Mesenchymal stem cell (in vitro differentiated cells and primary cell): ENCODE data around the gene ALPP. TPM values are rescaled to one million over a fixed set of nuclear protein-coding genes. Genes with fewer than 3 reads are reported as not detected.
"Not testable (repeated sequence)": the region's sequence is repeated elsewhere in the genome, so short reads cannot be mapped to it uniquely, and the experiment has no call there.

Experiments
- DNase-seq: peaks from one replicate; pipeline ENCODE4 v3.0.0-alpha.2; 2013
- H2AFZ ChIP-seq: one replicate; pipeline ENCODE4 v1.6.1; 2013; ENCODE audit warnings: low read depth, mild to moderate bottlenecking, control low read depth, inconsistent platforms, low read length, moderate library complexity
- H2AK5ac ChIP-seq: 2 replicates; pipeline ENCODE4 v1.6.1; 2013; ENCODE audit warnings: low read length, moderate library complexity, mild to moderate bottlenecking, inconsistent platforms; ENCODE audit not compliant: severe bottlenecking
- H2BK120ac ChIP-seq: one replicate; pipeline ENCODE4 v1.6.1; 2013; ENCODE audit warnings: low read depth, mild to moderate bottlenecking, inconsistent platforms, low read length, moderate library complexity
- H2BK12ac ChIP-seq, 2 experiments: one replicate each; pipeline ENCODE4 v1.6.1; 2013; ENCODE audit warnings: inconsistent platforms in 2 of 2, low read length in 2 of 2, mild to moderate bottlenecking in 2 of 2, moderate library complexity in 2 of 2, control low read depth in 1 of 2
- H2BK15ac ChIP-seq: one replicate; pipeline ENCODE4 v1.6.1; 2013; ENCODE audit warnings: mild to moderate bottlenecking, low read depth, inconsistent platforms; ENCODE audit not compliant: poor library complexity, severe bottlenecking
- H2BK5ac ChIP-seq: 2 replicates; pipeline ENCODE4 v1.6.1; 2013; ENCODE audit warnings: low read depth, mild to moderate bottlenecking, low read length, control low read depth, inconsistent platforms; ENCODE audit not compliant: poor library complexity, severe bottlenecking
- H3K14ac ChIP-seq, 2 experiments: one replicate each; pipeline ENCODE4 v1.6.1; 2013; ENCODE audit warnings: inconsistent platforms in 2 of 2, low read length in 2 of 2, control low read depth in 1 of 2, mild to moderate bottlenecking in 1 of 2, moderate library complexity in 1 of 2
- H3K18ac ChIP-seq, 2 experiments: one replicate each; pipeline ENCODE4 v1.6.1; 2013; ENCODE audit warnings: inconsistent platforms in 2 of 2, low read length in 2 of 2, control low read depth in 1 of 2, low read depth in 1 of 2, mild to moderate bottlenecking in 1 of 2
- H3K23ac ChIP-seq, 2 experiments: one replicate each; pipeline ENCODE4 v1.6.1; 2013; ENCODE audit warnings: inconsistent platforms in 2 of 2, low read length in 2 of 2, mild to moderate bottlenecking in 2 of 2, moderate library complexity in 2 of 2, control low read depth in 1 of 2
- H3K27ac ChIP-seq: 2 replicates; pipeline ENCODE4 v1.5.1; 2013; ENCODE audit warnings: mild to moderate bottlenecking, moderate library complexity, low read length, control low read depth, inconsistent platforms; ENCODE audit not compliant: poor library complexity, severe bottlenecking
- H3K27me3 ChIP-seq, 2 experiments: 2 replicates each; pipeline versions ENCODE4 v1.6.1 to v1.7.0; 2013; ENCODE audit warnings: low read length in 2 of 2, mild to moderate bottlenecking in 2 of 2, moderate library complexity in 2 of 2, control low read depth in 1 of 2, inconsistent platforms in 1 of 2; ENCODE audit not compliant: control insufficient read depth in 1 of 2, insufficient read depth in 1 of 2
- H3K36me3 ChIP-seq, 2 experiments: 2 replicates each; pipeline versions ENCODE4 v1.6.1 to v1.7.0; 2013; ENCODE audit warnings: low read length in 2 of 2, control low read depth in 1 of 2, inconsistent platforms in 1 of 2, low read depth in 1 of 2, mild to moderate bottlenecking in 1 of 2; ENCODE audit not compliant: insufficient read depth in 2 of 2, control insufficient read depth in 1 of 2
- H3K4ac ChIP-seq, 2 experiments: one replicate each; pipeline ENCODE4 v1.6.1; 2013; ENCODE audit warnings: inconsistent platforms in 2 of 2, low read length in 2 of 2, mild to moderate bottlenecking in 2 of 2, moderate library complexity in 2 of 2, control low read depth in 1 of 2, low read depth in 1 of 2
- H3K4me1 ChIP-seq: 2 replicates; pipeline ENCODE4 v1.6.1; 2013; ENCODE audit warnings: low read depth, low read length, control low read depth; ENCODE audit not compliant: control insufficient read depth, insufficient read depth
- H3K4me2 ChIP-seq: 2 replicates; pipeline ENCODE4 v1.6.1; 2013; ENCODE audit warnings: low read length, mild to moderate bottlenecking, inconsistent platforms; ENCODE audit not compliant: poor library complexity, severe bottlenecking
- H3K4me3 ChIP-seq, 2 experiments: 2 replicates each; pipeline versions ENCODE4 v1.5.1 to v1.7.0; 2013; ENCODE audit warnings: low read length in 2 of 2, mild to moderate bottlenecking in 2 of 2, control low read depth in 1 of 2, low read depth in 1 of 2; ENCODE audit not compliant: insufficient read depth in 1 of 2
- H3K79me1 ChIP-seq: replicated peaks from 2 replicates; pipeline ENCODE4 v1.6.1; 2013; ENCODE audit warnings: mild to moderate bottlenecking, control low read depth, low read length, inconsistent platforms; ENCODE audit not compliant: poor library complexity, severe bottlenecking
- H3K9ac ChIP-seq: 2 replicates; pipeline ENCODE4 v1.7.0; 2013; ENCODE audit warnings: mild to moderate bottlenecking, low read length, moderate library complexity
- H3K9me3 ChIP-seq: 2 replicates; pipeline ENCODE4 v1.7.0; 2013; ENCODE audit warnings: mild to moderate bottlenecking, low read length; ENCODE audit not compliant: control insufficient read depth
- H4K8ac ChIP-seq: one replicate; pipeline ENCODE4 v1.6.1; 2013; ENCODE audit warnings: inconsistent platforms, mild to moderate bottlenecking, low read length, moderate library complexity
- H4K91ac ChIP-seq: one replicate; pipeline ENCODE4 v1.6.1; 2013; ENCODE audit warnings: mild to moderate bottlenecking, low read length, inconsistent platforms
- WGBS: methylation state at CpG from one replicate; pipeline ENCODE4 v1.1.7; 2013; ENCODE audit warnings: mixed read lengths; 5-methylcytosine and 5-hydroxymethylcytosine counted together
- polyA plus RNA-seq, 2 experiments: library from polyadenylated mRNA; stranded (reverse); fragments of 200-250 nt; gene quantifications; one replicate each; pipeline ENCODE4 v1.2.3, GENCODE V29; 2013

Gene ALPP
- not detected for polyA plus RNA-seq (2013, experiment 1 of 2)
- not detected for polyA plus RNA-seq (2013, experiment 2 of 2)

DNA sequence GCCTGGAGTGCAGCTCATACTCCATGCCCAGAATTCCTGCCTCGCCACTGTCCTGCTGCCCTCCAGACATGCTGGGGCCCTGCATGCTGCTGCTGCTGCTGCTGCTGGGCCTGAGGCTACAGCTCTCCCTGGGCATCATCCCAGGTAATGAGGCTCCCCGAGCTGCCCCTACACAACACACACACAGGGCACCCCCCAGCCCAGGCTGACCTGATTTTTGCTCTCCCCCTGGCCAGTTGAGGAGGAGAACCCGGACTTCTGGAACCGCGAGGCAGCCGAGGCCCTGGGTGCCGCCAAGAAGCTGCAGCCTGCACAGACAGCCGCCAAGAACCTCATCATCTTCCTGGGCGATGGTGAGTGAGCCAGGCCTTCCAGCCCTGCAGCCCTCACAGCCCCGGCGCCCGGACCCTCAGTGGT is at the start of gene ALPP:
ALPP (plus strand) TSS at position 17 of the 417 bp plus-strand sequence; CDS start at position 69, 52 bp downstream.
- H3K9me3 ChIP-seq, H3K9ac ChIP-seq, H3K4me2 ChIP-seq, H3K27ac ChIP-seq, H4K91ac ChIP-seq, H3K4me1 ChIP-seq, H3K36me3 ChIP-seq, H3K79me1 ChIP-seq, H2AK5ac ChIP-seq, H3K18ac ChIP-seq, DNase-seq, H3K4ac ChIP-seq, H4K8ac ChIP-seq, H2AFZ ChIP-seq, H2BK15ac ChIP-seq, H3K4me3 ChIP-seq, H2BK12ac ChIP-seq, H2BK5ac ChIP-seq, H2BK120ac ChIP-seq, H3K23ac ChIP-seq: not testable (repeated sequence)
- 90% methylated on average over 12 of the region's 12 CpGs for WGBS
- H3K14ac ChIP-seq = peak within 1 kb of the TSS in 1 of 2 experiments; percentile 70
- H3K27me3 ChIP-seq = peaks cover 57 to 58% of the 10 kb centered on the region in 2 experiments

DNA sequence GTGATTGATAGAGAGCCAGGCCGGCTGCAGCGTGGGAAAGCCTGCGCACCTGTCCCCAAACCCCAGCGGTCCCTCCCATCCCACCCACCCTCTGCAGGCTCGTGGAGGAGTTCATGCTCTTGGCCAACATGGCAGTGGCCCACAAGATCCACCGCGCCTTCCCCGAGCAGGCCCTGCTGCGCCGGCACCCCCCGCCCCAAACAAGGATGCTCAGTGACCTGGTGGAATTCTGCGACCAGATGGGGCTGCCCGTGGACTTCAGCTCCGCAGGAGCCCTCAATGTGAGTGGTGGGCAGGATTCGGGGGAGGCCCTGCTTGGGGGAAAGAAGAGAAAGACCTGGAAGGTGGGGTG is 48.9 kb upstream of the ALPP start:
- no peak for DNase-seq
- H2BK15ac ChIP-seq = no peak overlapping the region
- H3K27ac ChIP-seq = no peak overlapping the region
- H3K9me3 ChIP-seq = no peaks in the 10 kb centered on the region
- H2BK120ac ChIP-seq = no peak overlapping the region
- no peak overlapping the region for H2BK12ac ChIP-seq
- peaks cover 0 to 26% of the 10 kb centered on the region in 2 experiments for H3K36me3 ChIP-seq
- no peak overlapping the region for H3K23ac ChIP-seq
- H3K4me1 ChIP-seq = peaks cover 22% of the 10 kb centered on the region
- no peak overlapping the region for H3K4me2 ChIP-seq
- H4K91ac ChIP-seq = no peak overlapping the region
- no peak overlapping the region for H3K18ac ChIP-seq
- H4K8ac ChIP-seq = no peak overlapping the region
- no peak overlapping the region for H3K4me3 ChIP-seq
- no peak overlapping the region for H3K4ac ChIP-seq
- H3K9ac ChIP-seq = no peak overlapping the region
- H3K27me3 ChIP-seq = no peaks in the 10 kb centered on the region
- no peak overlapping the region for H3K14ac ChIP-seq
- no peak overlapping the region for H2AK5ac ChIP-seq
- WGBS = 96% methylated on average over 13 of the region's 15 CpGs
- no peak overlapping the region for H2AFZ ChIP-seq
- peaks cover 18% of the 10 kb centered on the region for H3K79me1 ChIP-seq
- no peak overlapping the region for H2BK5ac ChIP-seq

DNA sequence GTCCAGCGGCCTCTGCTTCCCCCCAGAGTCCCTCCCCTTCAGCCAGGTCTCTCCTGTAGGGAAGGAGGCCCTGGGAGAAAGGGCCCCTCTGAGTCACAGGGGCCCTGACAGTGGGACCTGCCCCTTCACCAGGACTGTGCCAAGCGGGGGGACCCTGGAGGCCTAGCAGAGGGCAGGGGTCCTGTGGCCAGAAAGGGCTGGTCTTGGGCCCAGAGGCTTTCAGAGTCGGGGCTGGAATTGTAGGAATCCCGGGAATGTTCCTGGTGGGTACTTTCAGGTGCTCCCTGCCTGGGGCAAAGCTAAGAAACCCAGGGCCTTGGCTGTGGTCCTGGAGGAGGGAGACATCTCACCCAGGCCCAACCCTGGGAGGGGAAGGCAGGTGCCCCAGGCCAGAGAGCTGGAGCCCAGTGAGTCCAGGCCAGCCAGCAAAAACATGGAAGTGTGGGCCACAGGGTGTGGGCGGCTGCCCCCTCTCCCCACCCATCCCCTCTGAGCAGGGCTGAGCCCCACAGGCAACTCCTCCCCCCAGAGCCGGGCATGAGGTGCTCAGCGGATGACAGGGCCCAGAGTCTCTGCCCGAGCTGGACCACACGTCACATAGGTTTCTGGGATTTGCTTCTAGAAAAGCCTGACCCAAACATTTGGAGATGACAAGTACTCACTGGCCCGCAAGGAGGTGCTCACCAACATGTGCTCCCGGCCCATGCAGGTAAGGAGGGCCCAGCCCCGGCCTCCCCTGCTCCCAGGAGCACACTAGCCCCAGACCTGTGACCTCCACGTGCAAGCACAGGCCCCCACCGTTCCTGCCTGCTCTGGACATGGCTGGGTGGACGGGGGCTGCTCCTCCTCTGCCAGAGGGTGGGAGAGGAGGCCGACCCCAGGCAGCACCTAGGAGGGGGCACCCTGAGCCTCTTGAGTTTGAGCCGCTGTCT is 48.2 kb upstream of the ALPP start:
- no peak overlapping the region for H3K27ac ChIP-seq
- DNase-seq = no peak
- no peak overlapping the region for H2BK15ac ChIP-seq
- H3K9ac ChIP-seq = no peak overlapping the region
- H3K23ac ChIP-seq = no peak overlapping the region
- H4K8ac ChIP-seq = no peak overlapping the region
- no peak overlapping the region for H3K14ac ChIP-seq
- H3K4me3 ChIP-seq = no peak overlapping the region
- peaks cover 0 to 27% of the 10 kb centered on the region in 2 experiments for H3K36me3 ChIP-seq
- H3K4me2 ChIP-seq = no peak overlapping the region
- no peak overlapping the region for H2BK120ac ChIP-seq
- no peak overlapping the region for H4K91ac ChIP-seq
- no peak overlapping the region for H2AFZ ChIP-seq
- H3K4ac ChIP-seq = no peak overlapping the region
- H2AK5ac ChIP-seq = no peak overlapping the region
- no peak overlapping the region for H2BK12ac ChIP-seq
- H3K79me1 ChIP-seq = peaks cover 18% of the 10 kb centered on the region
- WGBS = 85% methylated on average over 13 of the region's 17 CpGs
- H3K4me1 ChIP-seq = peaks cover 22% of the 10 kb centered on the region
- H3K9me3 ChIP-seq = no peaks in the 10 kb centered on the region
- H3K18ac ChIP-seq = no peak overlapping the region
- no peak overlapping the region for H2BK5ac ChIP-seq
- no peaks in the 10 kb centered on the region for H3K27me3 ChIP-seq

DNA sequence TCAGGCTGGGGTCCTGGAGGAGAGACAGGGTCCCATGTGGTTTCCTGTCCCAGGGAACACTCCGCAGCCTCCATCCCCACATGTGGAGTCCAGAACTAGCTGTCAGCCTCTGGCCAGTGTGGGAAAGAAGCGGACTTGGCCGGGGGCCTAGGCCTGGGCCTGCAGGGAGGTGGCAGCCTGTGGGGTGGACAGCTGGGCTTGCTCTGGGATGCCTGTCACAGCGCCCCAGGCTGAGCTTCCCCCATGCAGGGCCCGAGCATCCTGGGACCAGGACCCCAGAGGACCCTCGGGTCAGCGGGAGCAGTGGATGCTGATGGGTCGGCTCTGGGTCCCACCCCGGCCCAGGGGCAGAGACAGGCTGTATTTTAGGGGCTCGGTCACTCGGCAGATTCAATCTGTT is 47.5 kb upstream of the ALPP start:
- H3K18ac ChIP-seq, H3K4me3 ChIP-seq, H3K9me3 ChIP-seq, DNase-seq, H3K9ac ChIP-seq, H3K4ac ChIP-seq, H4K91ac ChIP-seq, H3K27me3 ChIP-seq, H2BK12ac ChIP-seq, H3K4me2 ChIP-seq, H2BK5ac ChIP-seq, H3K14ac ChIP-seq, H3K27ac ChIP-seq, H4K8ac ChIP-seq, H3K23ac ChIP-seq, H2BK120ac ChIP-seq, H2AFZ ChIP-seq, H2BK15ac ChIP-seq, H2AK5ac ChIP-seq: not testable (repeated sequence)
- H3K4me1 ChIP-seq = peaks cover 19% of the 10 kb centered on the region
- peaks cover 0 to 29% of the 10 kb centered on the region in 2 experiments for H3K36me3 ChIP-seq
- 95% methylated on average over 11 of the region's 11 CpGs for WGBS
- H3K79me1 ChIP-seq = peaks cover 14% of the 10 kb centered on the region
